ENCODE data around the gene GFOD1.
"Not testable (repeated sequence)": the region's sequence is repeated elsewhere in the genome, so short reads cannot be mapped to it uniquely, and the experiment has no call there.

GFOD1 gene

GRCh38 chr6:13512900-13513299 is 25.5 kb upstream of the GFOD1 start:
- TF ChIP-seq, protein P1, sequence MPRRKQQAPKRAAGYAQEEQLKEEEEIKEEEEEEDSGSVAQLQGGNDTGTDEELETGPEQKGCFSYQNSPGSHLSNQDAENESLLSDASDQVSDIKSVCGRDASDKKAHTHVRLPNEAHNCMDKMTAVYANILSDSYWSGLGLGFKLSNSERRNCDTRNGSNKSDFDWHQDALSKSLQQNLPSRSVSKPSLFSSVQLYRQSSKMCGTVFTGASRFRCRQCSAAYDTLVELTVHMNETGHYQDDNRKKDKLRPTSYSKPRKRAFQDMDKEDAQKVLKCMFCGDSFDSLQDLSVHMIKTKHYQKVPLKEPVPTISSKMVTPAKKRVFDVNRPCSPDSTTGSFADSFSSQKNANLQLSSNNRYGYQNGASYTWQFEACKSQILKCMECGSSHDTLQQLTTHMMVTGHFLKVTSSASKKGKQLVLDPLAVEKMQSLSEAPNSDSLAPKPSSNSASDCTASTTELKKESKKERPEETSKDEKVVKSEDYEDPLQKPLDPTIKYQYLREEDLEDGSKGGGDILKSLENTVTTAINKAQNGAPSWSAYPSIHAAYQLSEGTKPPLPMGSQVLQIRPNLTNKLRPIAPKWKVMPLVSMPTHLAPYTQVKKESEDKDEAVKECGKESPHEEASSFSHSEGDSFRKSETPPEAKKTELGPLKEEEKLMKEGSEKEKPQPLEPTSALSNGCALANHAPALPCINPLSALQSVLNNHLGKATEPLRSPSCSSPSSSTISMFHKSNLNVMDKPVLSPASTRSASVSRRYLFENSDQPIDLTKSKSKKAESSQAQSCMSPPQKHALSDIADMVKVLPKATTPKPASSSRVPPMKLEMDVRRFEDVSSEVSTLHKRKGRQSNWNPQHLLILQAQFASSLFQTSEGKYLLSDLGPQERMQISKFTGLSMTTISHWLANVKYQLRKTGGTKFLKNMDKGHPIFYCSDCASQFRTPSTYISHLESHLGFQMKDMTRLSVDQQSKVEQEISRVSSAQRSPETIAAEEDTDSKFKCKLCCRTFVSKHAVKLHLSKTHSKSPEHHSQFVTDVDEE (CRISPR knock-in tag; IDR thresholded peaks at IDR 0.05) = no peak
- no peak for TF ChIP-seq ZFP3 (CRISPR knock-in tag; IDR thresholded peaks at IDR 0.05)
- TF ChIP-seq SNAI2 (CRISPR knock-in tag; IDR thresholded peaks at IDR 0.05) = no peak
- no peak for TF ChIP-seq TCF4 (CRISPR knock-in tag; IDR thresholded peaks at IDR 0.05; ENCODE audit: borderline replicate concordance)
- ATAC-seq = no peak

GRCh38 chr6:13511913-13512717 is 24.7 kb upstream of the GFOD1 start:
- no peak for ATAC-seq
- TF ChIP-seq, protein P2, sequence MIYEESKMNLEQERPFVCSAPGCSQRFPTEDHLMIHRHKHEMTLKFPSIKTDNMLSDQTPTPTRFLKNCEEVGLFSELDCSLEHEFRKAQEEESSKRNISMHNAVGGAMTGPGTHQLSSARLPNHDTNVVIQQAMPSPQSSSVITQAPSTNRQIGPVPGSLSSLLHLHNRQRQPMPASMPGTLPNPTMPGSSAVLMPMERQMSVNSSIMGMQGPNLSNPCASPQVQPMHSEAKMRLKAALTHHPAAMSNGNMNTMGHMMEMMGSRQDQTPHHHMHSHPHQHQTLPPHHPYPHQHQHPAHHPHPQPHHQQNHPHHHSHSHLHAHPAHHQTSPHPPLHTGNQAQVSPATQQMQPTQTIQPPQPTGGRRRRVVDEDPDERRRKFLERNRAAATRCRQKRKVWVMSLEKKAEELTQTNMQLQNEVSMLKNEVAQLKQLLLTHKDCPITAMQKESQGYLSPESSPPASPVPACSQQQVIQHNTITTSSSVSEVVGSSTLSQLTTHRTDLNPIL (CRISPR knock-in tag; IDR thresholded peaks at IDR 0.05; ENCODE audit: low read depth) = no peak
- TF ChIP-seq CSRNP3 (CRISPR knock-in tag; IDR thresholded peaks at IDR 0.05) = no peak
- no peak for TF ChIP-seq PATZ1 (CRISPR knock-in tag; IDR thresholded peaks at IDR 0.05; ENCODE audit: borderline replicate concordance)
- TF ChIP-seq PPARA (CRISPR knock-in tag; IDR thresholded peaks at IDR 0.05; ENCODE audit: borderline replicate concordance) = no peak
- TF ChIP-seq TCF4 (CRISPR knock-in tag; IDR thresholded peaks at IDR 0.05; ENCODE audit: borderline replicate concordance) = no peak
- TF ChIP-seq ESRRG (CRISPR knock-in tag; IDR thresholded peaks at IDR 0.05) = no peak
- TF ChIP-seq BACH2 (CRISPR knock-in tag; IDR thresholded peaks at IDR 0.05; ENCODE audit: borderline replicate concordance) = no peak
- no peak for TF ChIP-seq TOX (CRISPR knock-in tag; IDR thresholded peaks at IDR 0.05; ENCODE audit: borderline replicate concordance)
- TF ChIP-seq ISL1 (CRISPR knock-in tag; IDR thresholded peaks at IDR 0.05) = no peak
- no peak for TF ChIP-seq OSR1 (CRISPR knock-in tag; IDR thresholded peaks at IDR 0.05)

DNA sequence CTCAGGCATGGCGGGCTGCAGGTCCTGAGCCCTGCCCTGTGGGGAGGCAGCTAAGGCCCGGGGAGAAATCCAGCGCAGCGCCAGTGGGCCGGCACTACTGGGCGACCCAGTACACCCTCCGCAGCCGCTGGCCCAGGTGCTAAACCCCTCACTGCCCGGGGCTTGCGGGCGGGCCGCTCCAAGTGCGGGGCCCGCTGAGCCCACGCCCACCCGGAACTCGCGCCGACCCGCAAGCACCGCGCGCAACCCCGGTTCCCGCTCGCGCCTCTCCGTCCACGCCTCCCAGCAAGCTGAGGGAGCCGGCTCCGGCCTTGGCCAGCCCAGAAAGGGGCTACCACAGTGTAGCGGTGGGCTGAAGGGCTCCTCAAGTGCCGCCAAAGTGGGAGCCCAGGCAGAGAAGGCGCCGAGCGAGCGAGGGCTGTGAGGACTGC is 23.8 kb upstream of the GFOD1 start:
- ATAC-seq = not testable (repeated sequence)

DNA sequence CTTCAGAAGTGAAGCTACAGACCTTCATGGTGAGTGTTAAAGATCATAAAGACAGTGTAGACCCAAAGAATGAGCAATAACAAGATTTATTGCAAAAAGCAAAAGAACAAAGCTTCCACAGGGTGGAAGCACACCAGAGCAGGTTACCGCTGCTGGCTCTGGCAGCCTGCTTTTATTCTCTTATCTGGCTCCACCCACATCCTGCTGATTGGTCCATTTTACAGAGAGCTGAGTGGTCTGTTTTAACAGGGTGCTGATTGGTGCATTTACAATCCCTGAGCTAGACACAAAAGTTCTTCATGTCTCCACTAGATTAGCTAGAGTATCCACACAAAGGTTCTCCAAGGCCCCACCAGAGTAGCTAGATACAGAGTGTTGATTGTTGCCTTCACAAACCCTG is 23.0 kb upstream of the GFOD1 start:
- not testable (repeated sequence) for ATAC-seq

GRCh38 chr6:13508711-13509705 is 21.6 kb upstream of the GFOD1 start:
- ATAC-seq = peak; percentile 70
- TF ChIP-seq, protein P1 (CRISPR knock-in tag; IDR thresholded peaks at IDR 0.05) = no peak
- TF ChIP-seq TCF4 (CRISPR knock-in tag; IDR thresholded peaks at IDR 0.05; ENCODE audit: borderline replicate concordance) = no peak
- no peak for TF ChIP-seq ZNF565 (CRISPR knock-in tag; conservative IDR thresholded peaks at IDR 0.05; ENCODE audit: low read depth)
- TF ChIP-seq TOX (CRISPR knock-in tag; IDR thresholded peaks at IDR 0.05; ENCODE audit: borderline replicate concordance) = no peak
- no peak for TF ChIP-seq PATZ1 (CRISPR knock-in tag; IDR thresholded peaks at IDR 0.05; ENCODE audit: borderline replicate concordance)
- TF ChIP-seq SNAI2 (CRISPR knock-in tag; IDR thresholded peaks at IDR 0.05) = no peak
- no peak for TF ChIP-seq PPARA (CRISPR knock-in tag; IDR thresholded peaks at IDR 0.05; ENCODE audit: borderline replicate concordance)
- no peak for TF ChIP-seq ZFP30 (CRISPR knock-in tag; IDR thresholded peaks at IDR 0.05)
- no peak for TF ChIP-seq CSRNP3 (CRISPR knock-in tag; IDR thresholded peaks at IDR 0.05)

Data from SK-N-SH treated with all-trans-retinoic acid at 6 μM for 48 hours (cell line).